C4-2B (cell line): Measurements from ENCODE around the gene GNG11.

Experiments
- ZFX ChIP-seq: fragments of 450-650 bp; IDR thresholded peaks from 2 replicates; pipeline ENCODE4 v1.6.1; 2017
- TF ChIP-seq, protein P1 (sequence below): fragments of 450-650 bp; conservative IDR thresholded peaks from 2 replicates; pipeline ENCODE4 v1.5.1; 2017; ENCODE audit warnings: mild to moderate bottlenecking

- TF ChIP-seq, protein P1, sequence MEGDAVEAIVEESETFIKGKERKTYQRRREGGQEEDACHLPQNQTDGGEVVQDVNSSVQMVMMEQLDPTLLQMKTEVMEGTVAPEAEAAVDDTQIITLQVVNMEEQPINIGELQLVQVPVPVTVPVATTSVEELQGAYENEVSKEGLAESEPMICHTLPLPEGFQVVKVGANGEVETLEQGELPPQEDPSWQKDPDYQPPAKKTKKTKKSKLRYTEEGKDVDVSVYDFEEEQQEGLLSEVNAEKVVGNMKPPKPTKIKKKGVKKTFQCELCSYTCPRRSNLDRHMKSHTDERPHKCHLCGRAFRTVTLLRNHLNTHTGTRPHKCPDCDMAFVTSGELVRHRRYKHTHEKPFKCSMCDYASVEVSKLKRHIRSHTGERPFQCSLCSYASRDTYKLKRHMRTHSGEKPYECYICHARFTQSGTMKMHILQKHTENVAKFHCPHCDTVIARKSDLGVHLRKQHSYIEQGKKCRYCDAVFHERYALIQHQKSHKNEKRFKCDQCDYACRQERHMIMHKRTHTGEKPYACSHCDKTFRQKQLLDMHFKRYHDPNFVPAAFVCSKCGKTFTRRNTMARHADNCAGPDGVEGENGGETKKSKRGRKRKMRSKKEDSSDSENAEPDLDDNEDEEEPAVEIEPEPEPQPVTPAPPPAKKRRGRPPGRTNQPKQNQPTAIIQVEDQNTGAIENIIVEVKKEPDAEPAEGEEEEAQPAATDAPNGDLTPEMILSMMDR: no peak
- no peak for TF ChIP-seq ZFX
Measured at GRCh38 chr7:93944673-93945072, 23.1 kb downstream of the GNG11 start.
